HG02884 (cell line): ENCODE data around the gene LOXL4.

Source experiments
- ATAC-seq: cut with Tn5 transposase; IDR thresholded peaks from one replicate; pipeline ENCODE4 v1.9.1; 2021; ENCODE audit warnings: mild to moderate bottlenecking, moderate library complexity; ENCODE audit not compliant: unreplicated experiment

Gene LOXL4

GRCh38 chr10:98295401-98295811, 27.4 kb upstream of the LOXL4 start:
- no peak for ATAC-seq

DNA sequence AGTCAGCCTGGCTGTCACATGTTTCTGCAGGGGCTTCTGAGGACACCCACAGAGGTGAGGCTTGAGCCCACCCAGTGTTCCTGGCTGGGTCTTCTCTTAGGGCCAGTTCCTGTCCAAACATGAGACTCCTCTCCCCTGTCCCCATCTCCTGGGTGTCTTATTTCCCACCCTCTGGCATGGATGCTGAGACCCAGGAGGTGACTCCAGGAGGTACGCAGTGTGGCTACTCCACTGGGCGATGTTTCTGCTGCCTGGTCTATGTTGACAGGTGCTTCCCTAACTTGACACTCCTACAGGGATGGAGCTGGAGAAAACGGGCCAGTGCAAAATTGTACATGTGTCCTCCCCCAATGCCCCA, 26.3 kb upstream of the LOXL4 start:
- ATAC-seq: no peak

GRCh38 chr10:98293550-98294269, 25.7 kb upstream of the LOXL4 start:
- ATAC-seq: no peak

DNA sequence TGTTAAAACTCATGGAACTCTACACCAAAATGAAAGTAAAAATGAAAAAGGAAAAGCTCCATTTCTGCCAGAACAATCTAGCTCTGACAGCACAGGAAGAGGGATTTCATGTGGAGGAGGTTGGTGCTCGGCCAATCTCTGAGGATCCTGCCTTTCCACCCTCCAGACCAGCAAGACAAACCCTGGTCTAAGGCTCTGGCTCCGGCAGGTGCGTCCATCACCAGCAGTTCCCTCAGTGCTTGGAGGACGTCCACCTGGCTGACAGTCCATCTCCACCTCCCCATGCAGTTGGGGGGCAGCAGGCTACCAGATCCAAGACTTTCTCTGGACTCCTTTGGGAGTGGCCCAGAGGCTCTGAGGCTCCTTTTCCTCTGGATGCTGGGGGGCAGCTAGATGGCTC, 25.0 kb upstream of the LOXL4 start:
- ATAC-seq: no peak

DNA sequence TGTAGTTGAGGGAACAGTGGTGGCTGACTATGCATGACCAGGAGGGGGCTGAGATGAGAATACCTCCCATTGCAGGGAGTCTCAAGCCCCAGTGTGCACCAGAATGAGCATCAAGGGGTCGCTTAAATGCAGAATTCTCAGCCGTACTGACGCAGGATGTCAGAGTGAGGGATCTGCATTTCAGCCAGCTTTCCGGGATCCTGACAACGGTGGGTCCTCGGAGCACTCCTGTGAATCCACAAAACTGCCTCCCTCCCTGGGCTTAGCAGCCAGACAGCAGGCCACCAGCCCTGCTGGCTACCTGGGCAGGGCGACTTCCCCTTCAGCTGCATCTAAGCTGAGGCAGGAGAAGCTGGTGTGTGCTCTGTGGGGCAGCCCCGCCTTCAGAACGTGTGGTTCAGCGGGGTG, 21.8 kb upstream of the LOXL4 start:
- no peak for ATAC-seq

- no peak for ATAC-seq
These were observed 19.3 kb upstream of the LOXL4 start for GRCh38 chr10:98287321-98287720.

DNA sequence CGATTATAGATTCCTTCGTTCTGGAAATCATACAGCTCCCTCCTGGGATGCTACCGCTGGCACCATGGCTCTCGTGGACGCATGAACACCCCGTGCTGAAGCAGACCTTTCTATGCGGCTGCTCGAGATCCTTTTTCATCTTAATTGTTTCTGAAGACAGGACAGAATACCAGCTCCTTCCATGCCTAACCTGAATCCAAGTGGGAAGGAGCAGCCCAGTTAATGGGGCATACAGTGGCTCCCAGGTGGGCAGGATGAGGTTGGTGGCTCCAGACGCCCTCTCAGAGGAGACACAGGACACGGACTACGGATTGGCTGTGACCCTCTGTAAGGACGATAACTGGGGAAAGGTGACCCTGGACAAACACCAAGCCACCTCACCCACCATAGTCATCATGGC, 18.4 kb upstream of the LOXL4 start:
- ATAC-seq: no peak

DNA sequence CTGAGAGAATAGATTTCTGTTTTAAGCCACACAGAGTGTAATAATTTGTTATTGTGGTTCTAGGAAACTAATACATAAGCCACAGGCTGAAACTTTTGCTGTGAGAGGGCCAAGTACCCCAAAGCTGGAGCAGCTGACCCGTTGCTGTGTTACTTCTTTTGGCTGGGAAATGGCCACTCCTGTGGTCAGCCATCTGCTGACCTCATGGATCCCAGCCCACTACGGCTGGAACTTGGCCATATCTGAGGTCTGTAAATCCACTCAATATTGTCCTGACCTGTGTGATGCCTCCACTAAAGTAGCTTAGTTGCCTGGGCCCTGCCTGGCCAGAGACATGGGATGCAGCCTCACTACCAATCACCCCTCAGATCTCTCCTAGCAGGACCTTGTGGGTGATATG, 17.4 kb upstream of the LOXL4 start:
- no peak for ATAC-seq

GRCh38 chr10:98276311-98276710, 8.3 kb upstream of the LOXL4 start:
- ATAC-seq: no peak

GRCh38 chr10:98274562-98274961, 6.6 kb upstream of the LOXL4 start:
- ATAC-seq: no peak

- ATAC-seq: no peak
These were observed 5.3 kb upstream of the LOXL4 start for GRCh38 chr10:98273057-98273850.

DNA sequence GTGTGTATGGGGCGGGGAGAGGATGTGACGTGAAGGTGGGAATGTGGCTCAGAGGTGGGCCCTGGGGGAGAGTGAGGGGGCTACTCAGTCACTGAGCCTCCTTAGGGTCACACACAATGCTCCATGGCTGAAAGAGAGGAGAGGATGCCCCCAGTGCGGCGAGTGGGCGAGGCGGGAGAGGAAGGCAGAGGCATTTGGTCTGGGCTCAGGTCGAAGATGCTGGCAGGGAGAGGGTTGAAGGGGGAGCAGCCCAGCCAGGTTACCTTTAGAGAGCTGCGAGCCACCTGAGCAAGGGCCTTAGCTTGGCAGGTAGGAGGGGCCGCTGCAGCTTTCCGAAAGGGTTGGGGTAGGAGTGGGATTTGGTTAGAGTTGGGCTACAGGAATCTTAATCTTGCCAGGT, 4.7 kb upstream of the LOXL4 start:
- no peak for ATAC-seq

- no peak for ATAC-seq
These were observed 4.3 kb upstream of the LOXL4 start for GRCh38 chr10:98272245-98272644.

DNA sequence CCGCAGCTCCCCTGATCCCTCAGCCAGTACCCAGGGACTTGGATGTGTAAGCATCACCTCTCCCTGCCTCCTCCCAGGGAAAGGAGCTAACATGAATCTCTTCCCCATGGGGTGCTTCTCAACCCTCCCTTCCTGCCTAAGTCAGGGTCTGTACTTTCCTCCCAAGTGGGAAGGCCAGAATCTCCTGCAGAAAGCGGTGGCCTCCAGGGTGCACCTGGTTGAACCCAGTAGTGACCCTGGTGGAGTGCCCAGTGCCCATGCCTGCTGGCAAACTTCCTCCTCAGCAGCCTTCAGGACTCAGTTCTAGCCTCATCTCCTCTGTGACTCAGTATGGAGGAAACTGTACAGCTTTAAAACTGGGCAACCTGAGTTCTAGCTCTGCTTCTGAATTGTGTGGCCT, 2.8 kb upstream of the LOXL4 start:
- no peak for ATAC-seq

DNA sequence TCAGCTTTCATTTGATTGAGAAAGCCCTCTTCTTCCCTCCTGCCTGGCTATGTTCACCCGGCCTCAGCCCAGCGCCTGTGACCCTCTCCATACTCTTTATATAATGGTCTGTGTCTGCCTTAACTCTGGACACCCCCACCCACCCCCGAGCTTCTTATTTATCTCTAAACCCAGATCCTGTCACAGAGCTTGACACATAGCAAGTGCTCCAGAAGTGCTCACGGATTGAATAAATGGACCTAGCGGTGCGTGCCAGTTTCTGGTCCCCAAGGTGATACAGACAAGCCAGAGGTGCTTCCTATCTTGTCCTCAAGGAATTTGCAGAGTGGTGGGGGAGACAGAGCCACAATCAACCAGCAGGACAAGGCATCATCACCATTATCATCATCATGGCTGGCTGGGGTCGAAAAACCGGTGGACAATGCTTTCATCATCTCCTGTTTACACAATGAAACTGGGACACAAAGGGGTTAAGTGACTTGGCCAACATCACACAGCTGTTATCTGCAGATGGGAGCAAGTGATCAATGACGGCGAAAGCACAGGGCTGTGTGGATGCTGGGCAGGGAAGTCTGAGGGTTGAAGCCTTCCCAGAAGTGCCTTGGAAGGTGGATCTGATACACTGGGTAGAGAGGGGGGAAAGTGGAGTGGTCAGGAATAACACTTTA, 2.2 kb upstream of the LOXL4 start:
- no peak for ATAC-seq

- no peak for ATAC-seq
These were observed 1.5 kb upstream of the LOXL4 start for GRCh38 chr10:98269435-98269912.

DNA sequence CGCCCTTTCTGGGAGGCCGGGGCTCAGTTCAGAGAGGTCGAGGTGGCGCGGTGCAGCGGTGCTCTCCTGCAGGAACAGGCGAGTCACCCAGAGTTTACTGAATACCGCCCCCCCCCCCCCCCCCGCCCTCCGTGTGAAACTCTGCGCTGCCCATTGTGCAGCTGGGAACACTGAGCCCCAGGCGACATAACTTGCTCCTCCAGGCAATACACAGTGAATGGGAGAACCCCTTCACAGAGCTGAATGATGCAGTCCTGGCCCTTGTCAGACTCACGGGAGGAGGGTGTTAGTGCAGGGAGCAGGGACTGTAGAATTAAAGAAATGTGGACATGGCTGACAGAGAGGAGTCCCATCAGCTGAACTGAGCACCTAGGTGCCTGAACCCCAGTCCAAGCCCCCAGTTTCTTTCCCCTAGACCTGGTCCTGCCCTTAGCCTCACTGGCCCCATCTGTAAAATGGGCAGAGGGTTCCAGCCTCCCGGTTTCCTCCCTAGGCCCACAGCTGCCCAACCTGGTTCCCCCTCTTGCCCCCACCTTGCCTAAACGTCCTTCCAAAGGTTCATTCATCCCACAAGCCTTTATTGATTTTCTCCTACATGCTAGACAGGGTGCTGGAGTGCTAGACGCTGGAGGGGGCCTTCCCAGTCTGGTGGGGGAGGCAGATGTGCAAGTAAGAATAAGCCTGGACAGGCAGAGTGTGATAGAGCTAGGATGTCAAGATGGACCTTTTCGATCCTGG, 869 bp upstream of the LOXL4 start:
- no peak for ATAC-seq

DNA sequence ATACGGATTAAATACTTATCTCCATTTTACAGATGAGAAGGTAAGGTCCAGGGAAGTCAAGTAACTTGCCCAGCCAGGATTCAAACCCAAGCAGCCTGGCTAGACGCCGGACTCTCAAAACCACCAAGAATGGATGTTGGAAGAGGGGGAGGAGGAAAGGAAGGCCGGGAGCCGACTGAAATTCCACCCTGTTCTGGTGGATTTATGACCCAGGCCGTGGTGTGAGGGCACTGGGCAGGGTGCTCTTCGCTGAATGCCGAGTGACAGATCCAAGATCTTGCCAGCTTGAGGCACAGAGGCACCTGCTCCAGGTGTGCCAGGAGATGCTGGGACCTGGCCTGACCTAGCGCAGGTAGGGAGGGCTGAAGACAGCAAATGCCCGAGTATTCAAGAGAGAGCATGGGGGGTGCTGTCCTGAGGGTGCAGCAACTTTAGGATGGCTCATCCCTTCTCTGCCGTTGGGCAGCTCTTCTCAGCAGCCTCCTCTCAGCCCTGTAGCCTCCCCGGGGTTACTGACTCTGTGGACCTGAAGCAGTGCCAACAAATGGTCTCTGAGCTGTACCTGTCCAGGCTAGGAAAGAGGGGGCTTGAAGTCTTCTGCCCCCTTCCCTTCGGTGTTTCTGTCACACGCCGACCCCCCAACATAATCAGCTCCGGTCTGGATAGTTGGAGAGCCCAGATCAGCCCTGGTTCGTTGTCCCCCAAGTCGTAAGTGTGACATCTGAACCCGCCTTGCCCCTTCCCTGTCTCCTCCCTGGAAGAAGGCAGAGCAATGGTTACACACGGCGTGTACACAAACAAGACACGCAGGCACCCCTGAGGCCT, 713 bp downstream of the LOXL4 start:
- ATAC-seq: no peak

DNA sequence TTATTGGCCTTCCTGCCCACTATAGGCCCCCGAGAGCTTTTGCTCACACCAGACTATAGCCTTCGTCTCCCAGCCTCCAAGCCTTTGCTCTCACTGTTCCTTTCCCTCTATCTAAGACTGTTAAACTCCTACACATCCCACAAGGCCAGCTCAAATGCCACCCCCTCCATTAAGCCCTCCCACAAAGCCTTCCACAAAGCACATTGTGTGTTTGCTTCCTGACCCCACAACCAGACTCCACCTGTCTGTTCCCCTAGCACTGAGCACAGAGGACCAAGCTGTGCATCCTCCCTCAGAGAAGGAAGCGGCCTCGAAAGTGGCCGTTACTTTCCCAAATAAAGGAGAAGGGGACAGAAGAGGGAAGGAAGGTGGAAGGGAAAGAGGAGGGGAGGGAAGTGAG, 1.3 kb downstream of the LOXL4 start:
- ATAC-seq: no peak
